ENCODE data around the gene SLX4IP. TPM values are rescaled to one million over a fixed set of nuclear protein-coding genes. Genes with fewer than 3 reads are reported as not detected.

SLX4IP gene
- total RNA-seq, 1 experiment from 2014 or later = 7.4 TPM

GRCh38 chr20:10596710-10597121 lies 161.6 kb downstream of the SLX4IP start:
- DNase-seq (ENCODE audit: low spot score) (no peak), ATAC-seq (no peak)
- Mint-ChIP-seq H3K4me3 (no peak overlapping the region), H3K4me1 (peaks cover 8% of the 10 kb centered on the region), H3K27me3 (ENCODE audit: low read depth) (no peaks in the 10 kb centered on the region), H3K9me3 (no peaks in the 10 kb centered on the region), H3K36me3 (peaks cover 3% of the 10 kb centered on the region; the same call in 1 of the 2 replicates), H3K27ac (no peak overlapping the region)
- TF ChIP-seq ELF4 (CRISPR knock-in tag; IDR thresholded peaks at IDR 0.05; ENCODE audit: low read depth) (no peak), RORB (CRISPR knock-in tag; IDR thresholded peaks at IDR 0.05) (no peak), NFATC4 (CRISPR knock-in tag; IDR thresholded peaks at IDR 0.05) (no peak), SOX15 (CRISPR knock-in tag; IDR thresholded peaks at IDR 0.05) (no peak), E2F5 (CRISPR knock-in tag; IDR thresholded peaks at IDR 0.05) (no peak), ZBTB21 (CRISPR knock-in tag; IDR thresholded peaks at IDR 0.05; ENCODE audit: borderline replicate concordance) (no peak)
- TF ChIP-seq, protein P1, sequence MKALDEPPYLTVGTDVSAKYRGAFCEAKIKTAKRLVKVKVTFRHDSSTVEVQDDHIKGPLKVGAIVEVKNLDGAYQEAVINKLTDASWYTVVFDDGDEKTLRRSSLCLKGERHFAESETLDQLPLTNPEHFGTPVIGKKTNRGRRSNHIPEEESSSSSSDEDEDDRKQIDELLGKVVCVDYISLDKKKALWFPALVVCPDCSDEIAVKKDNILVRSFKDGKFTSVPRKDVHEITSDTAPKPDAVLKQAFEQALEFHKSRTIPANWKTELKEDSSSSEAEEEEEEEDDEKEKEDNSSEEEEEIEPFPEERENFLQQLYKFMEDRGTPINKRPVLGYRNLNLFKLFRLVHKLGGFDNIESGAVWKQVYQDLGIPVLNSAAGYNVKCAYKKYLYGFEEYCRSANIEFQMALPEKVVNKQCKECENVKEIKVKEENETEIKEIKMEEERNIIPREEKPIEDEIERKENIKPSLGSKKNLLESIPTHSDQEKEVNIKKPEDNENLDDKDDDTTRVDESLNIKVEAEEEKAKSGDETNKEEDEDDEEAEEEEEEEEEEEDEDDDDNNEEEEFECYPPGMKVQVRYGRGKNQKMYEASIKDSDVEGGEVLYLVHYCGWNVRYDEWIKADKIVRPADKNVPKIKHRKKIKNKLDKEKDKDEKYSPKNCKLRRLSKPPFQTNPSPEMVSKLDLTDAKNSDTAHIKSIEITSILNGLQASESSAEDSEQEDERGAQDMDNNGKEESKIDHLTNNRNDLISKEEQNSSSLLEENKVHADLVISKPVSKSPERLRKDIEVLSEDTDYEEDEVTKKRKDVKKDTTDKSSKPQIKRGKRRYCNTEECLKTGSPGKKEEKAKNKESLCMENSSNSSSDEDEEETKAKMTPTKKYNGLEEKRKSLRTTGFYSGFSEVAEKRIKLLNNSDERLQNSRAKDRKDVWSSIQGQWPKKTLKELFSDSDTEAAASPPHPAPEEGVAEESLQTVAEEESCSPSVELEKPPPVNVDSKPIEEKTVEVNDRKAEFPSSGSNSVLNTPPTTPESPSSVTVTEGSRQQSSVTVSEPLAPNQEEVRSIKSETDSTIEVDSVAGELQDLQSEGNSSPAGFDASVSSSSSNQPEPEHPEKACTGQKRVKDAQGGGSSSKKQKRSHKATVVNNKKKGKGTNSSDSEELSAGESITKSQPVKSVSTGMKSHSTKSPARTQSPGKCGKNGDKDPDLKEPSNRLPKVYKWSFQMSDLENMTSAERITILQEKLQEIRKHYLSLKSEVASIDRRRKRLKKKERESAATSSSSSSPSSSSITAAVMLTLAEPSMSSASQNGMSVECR (CRISPR knock-in tag; IDR thresholded peaks at IDR 0.05; ENCODE audit: borderline replicate concordance) = no peak
- CTCF ChIA-PET = interaction anchor here (1.2 to 1.5 kb wide), 2 partner anchors 44 to 60 kb away, joined by 3 read pairs; no protein-coding TSS in a partner anchor
- POLR2A ChIA-PET = no interaction called here

DNA sequence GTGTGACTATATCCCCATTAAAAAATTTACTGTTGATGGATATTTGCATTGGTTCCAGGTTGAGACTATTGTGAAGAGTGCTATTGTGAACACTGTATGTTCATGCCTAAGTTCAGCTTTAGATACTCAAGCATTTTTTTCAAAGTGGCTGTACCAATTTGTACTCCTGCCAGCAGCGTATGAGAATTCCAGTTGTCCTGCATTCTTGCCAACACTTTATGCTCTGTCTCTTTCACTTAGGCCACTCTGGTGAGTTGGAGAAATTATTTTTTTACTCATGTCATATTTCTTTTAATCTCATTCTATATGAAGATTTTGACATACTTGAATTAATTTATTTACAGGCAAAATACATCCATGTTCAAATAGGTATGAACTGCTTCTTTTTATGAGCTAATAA lies 162.5 kb downstream of the SLX4IP start:
- H3K27me3 Mint-ChIP-seq (ENCODE audit: low read depth) = no peaks in the 10 kb centered on the region
- no peaks in the 10 kb centered on the region for H3K9me3 Mint-ChIP-seq
- H3K36me3 Mint-ChIP-seq = peaks cover 3% of the 10 kb centered on the region; the same call in 1 of the 2 replicates
- CTCF ChIA-PET = interaction anchor here (1.5 kb wide), 1 partner anchor 45 kb away, joined by 3 read pairs; no protein-coding TSS in a partner anchor
- POLR2A ChIA-PET = no interaction called here
- no peak for DNase-seq (ENCODE audit: low spot score)
- H3K27ac Mint-ChIP-seq = no peak overlapping the region
- no peak overlapping the region for H3K4me3 Mint-ChIP-seq
- H3K4me1 Mint-ChIP-seq = peaks cover 11% of the 10 kb centered on the region
- TF ChIP-seq, protein P2, sequence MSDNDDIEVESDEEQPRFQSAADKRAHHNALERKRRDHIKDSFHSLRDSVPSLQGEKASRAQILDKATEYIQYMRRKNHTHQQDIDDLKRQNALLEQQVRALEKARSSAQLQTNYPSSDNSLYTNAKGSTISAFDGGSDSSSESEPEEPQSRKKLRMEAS (CRISPR knock-in tag; IDR thresholded peaks at IDR 0.05) = no peak
- TF ChIP-seq, protein P3, sequence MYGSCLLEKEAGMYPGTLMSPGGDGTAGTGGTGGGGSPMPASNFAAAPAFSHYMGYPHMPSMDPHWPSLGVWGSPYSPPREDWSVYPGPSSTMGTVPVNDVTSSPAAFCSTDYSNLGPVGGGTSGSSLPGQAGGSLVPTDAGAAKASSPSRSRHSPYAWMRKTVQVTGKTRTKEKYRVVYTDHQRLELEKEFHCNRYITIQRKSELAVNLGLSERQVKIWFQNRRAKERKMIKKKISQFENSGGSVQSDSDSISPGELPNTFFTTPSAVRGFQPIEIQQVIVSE (CRISPR knock-in tag; IDR thresholded peaks at IDR 0.05; ENCODE audit: borderline replicate concordance) = no peak
- no peak for TF ChIP-seq OVOL2 (CRISPR knock-in tag; IDR thresholded peaks at IDR 0.05; ENCODE audit: borderline replicate concordance)
- no peak for TF ChIP-seq KAT7 (CRISPR knock-in tag; IDR thresholded peaks at IDR 0.05; ENCODE audit: borderline replicate concordance)
- TF ChIP-seq CBFB (CRISPR knock-in tag; IDR thresholded peaks at IDR 0.05; ENCODE audit: low read depth) = no peak
- TF ChIP-seq MYBL2 (CRISPR knock-in tag; IDR thresholded peaks at IDR 0.05) = no peak
- ATAC-seq = no peak

DNA sequence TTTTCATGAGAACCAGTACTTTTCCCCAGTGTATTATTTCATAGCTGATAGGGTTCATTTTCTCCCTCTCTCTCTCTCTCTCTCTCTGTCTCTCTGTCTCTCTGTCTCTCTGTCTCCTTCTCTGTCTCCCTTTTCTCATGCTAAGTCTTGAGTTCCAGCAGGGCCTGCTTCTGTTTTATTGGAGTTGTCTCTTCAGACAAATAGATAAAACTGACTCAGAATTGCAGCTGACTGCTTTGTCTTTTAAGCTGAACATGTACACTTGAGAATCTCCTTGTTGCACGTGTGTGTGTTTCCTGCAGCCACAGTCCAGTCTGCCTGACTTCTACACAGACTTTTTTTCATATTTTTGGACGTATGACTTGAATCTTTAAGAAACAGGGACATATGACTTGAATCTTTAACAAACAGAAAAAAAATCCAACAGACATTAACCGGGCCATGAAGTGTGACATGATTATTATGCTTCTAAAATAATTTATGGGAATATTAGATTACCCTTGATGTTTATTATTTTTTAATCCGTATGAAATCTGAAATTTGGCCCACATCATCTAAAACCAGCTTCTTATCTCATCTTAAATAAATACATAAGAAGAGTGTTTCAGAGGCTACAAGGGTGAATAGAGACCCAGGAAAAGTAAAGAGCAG lies 167.2 kb downstream of the SLX4IP start:
- Mint-ChIP-seq H3K27me3 (ENCODE audit: low read depth) (no peaks in the 10 kb centered on the region), H3K4me3 (no peak overlapping the region), H3K36me3 (peaks cover 3% of the 10 kb centered on the region; the same call in 1 of the 2 replicates), H3K9me3 (no peaks in the 10 kb centered on the region), H3K27ac (no peak overlapping the region), H3K4me1 (peaks cover 9% of the 10 kb centered on the region; the same call in 1 of the 2 replicates)
- ChIA-PET CTCF (no interaction called here), POLR2A (no interaction called here)
- no peak for ATAC-seq
- DNase-seq (ENCODE audit: low spot score) = no peak
- TF ChIP-seq, protein P2 (CRISPR knock-in tag; IDR thresholded peaks at IDR 0.05) = no peak
- TF ChIP-seq, protein P4, sequence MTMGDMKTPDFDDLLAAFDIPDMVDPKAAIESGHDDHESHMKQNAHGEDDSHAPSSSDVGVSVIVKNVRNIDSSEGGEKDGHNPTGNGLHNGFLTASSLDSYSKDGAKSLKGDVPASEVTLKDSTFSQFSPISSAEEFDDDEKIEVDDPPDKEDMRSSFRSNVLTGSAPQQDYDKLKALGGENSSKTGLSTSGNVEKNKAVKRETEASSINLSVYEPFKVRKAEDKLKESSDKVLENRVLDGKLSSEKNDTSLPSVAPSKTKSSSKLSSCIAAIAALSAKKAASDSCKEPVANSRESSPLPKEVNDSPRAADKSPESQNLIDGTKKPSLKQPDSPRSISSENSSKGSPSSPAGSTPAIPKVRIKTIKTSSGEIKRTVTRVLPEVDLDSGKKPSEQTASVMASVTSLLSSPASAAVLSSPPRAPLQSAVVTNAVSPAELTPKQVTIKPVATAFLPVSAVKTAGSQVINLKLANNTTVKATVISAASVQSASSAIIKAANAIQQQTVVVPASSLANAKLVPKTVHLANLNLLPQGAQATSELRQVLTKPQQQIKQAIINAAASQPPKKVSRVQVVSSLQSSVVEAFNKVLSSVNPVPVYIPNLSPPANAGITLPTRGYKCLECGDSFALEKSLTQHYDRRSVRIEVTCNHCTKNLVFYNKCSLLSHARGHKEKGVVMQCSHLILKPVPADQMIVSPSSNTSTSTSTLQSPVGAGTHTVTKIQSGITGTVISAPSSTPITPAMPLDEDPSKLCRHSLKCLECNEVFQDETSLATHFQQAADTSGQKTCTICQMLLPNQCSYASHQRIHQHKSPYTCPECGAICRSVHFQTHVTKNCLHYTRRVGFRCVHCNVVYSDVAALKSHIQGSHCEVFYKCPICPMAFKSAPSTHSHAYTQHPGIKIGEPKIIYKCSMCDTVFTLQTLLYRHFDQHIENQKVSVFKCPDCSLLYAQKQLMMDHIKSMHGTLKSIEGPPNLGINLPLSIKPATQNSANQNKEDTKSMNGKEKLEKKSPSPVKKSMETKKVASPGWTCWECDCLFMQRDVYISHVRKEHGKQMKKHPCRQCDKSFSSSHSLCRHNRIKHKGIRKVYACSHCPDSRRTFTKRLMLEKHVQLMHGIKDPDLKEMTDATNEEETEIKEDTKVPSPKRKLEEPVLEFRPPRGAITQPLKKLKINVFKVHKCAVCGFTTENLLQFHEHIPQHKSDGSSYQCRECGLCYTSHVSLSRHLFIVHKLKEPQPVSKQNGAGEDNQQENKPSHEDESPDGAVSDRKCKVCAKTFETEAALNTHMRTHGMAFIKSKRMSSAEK (CRISPR knock-in tag; IDR thresholded peaks at IDR 0.05; ENCODE audit: borderline replicate concordance) = no peak
- TF ChIP-seq NFYB (CRISPR knock-in tag; conservative IDR thresholded peaks at IDR 0.05; ENCODE audit: low read depth) (no peak), CREM (CRISPR knock-in tag; IDR thresholded peaks at IDR 0.05) (no peak), ZNF416 (CRISPR knock-in tag; IDR thresholded peaks at IDR 0.05) (no peak), OVOL2 (CRISPR knock-in tag; IDR thresholded peaks at IDR 0.05; ENCODE audit: borderline replicate concordance) (no peak), NR3C1 (CRISPR knock-in tag; conservative IDR thresholded peaks at IDR 0.05; ENCODE audit: low read depth) (no peak), FOXJ3 (CRISPR knock-in tag; IDR thresholded peaks at IDR 0.05; ENCODE audit: borderline replicate concordance) (no peak), ZNF423 (CRISPR knock-in tag; IDR thresholded peaks at IDR 0.05) (no peak), TEAD1 (CRISPR knock-in tag; IDR thresholded peaks at IDR 0.05) (no peak), EMX1 (CRISPR knock-in tag; IDR thresholded peaks at IDR 0.05) (no peak)

Measured in WTC11 (cell line).